GM21723 (cell line): ENCODE results near the gene PORCN.

Source experiments
- ATAC-seq: cut with Tn5 transposase; IDR thresholded peaks from one replicate; pipeline ENCODE4 v1.9.1; 2021; ENCODE audit warnings: mild to moderate bottlenecking, moderate library complexity; ENCODE audit not compliant: unreplicated experiment

Gene PORCN

DNA sequence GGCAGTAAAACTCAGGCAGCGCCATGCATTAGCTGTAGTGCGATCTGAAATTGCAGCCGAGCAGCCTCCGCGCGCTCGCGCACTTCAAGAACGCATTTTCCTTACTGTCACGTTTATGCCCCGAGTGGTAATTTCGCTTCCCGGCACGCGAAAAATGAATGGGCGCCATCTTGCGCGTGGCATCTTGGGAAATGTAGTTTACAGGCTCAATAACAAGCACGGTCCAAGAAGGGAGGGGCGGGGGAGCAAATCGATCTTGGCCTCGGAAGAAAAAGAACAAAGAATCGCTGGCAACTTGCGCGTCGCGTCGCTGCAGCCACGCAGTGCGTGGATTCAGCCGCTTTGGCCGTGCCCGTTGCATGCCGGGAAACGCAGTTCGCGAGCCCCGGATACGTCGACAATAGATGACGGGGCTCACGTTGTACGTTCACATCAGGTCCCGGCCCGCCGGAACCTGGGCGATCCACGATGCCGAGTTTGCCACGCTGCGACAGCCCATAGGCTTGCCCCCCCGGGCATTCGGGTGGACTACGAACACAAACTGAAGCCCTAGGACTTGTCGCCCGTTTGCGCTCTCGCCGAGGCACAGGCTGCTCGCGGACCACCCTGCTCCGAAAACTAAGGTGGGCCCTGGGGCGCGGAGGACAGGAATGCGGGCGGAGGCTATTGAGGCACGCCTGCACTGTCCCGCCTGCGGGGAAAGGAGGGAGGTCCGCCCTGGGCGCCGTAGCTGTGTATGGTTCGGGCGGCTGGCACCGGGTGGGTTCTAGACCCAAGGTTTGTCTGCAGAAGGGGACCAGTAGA is 32.8 kb upstream of the PORCN start, which contains the start of gene FTSJ1:
Gene FTSJ1, plus strand, starts transcription at position 426 of the 804 bp plus-strand sequence. CDS start 1,849 bp downstream, outside the sequence.
- peak; percentile 83 for ATAC-seq

DNA sequence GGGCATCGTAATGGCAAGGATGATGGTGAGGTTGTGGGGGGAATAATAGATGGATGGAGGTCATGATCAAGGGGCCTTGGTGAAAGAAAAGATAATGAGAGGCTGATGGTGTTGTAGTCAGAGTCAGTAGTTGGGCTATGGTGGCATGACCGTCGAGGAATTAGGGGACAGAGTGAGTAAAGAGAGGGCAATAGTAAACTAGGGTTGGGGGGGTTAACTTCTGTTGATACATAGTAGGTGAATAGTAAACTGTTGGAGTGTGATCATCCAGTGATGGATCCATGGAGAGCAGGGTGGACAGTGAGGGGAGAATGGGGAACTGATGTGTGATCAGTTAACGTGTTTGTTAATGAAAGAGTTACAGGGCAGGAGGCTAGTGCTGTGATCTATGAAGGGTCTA is 31.9 kb upstream of the PORCN start:
- ATAC-seq, result no peak

DNA sequence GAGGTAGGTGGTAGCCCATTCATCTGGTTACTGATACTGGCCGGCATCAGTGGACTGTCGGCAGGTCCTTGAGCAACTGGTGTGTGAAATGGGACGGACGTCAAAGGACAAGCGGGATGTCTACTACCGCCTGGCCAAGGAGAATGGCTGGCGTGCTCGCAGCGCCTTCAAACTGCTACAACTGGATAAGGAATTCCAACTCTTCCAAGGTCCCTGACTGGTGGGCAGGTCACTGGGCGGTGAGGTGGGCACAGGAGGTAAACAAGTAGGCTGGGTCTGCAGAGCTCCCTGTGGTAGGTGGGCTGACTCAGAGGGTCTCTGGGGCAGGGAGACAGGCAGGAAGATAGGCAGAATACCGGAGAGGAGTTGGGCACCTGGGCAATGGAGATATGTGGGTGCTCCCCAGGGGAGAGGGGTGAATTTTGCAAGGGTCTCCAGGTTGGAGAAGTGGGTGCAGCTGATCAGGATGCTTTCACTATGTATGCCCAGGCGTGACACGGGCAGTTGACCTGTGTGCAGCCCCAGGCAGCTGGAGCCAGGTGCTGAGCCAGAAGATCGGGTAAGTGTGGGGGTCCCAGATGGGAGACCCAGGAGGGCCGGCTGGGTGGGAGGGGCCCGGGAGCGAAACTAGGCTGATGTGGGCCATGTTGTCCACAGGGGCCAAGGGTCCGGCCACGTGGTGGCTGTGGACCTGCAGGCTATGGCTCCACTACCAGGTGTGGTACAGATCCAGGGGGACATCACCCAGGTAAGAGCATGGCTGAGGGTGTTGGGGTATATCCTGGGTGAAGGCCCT is 30.6 kb upstream of the PORCN start:
- no peak for ATAC-seq

DNA sequence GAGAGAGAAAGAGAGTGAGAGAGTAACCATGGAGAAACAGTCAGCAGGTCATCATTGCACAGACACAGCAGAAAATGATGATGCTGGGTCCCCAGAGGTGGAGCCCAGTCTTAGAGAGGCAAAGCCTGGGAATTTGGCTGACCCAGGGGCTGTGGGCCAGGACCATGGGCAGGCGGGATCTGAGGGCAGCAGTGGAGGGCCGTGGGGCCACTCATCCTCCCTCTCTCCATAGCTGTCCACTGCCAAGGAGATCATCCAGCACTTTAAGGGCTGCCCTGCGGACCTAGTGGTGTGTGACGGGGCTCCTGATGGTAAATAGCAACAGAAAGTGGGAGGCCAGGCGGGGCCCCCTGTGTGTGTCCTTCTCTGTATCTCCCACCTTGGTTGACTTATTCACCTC is 30.0 kb upstream of the PORCN start:
- no peak for ATAC-seq

DNA sequence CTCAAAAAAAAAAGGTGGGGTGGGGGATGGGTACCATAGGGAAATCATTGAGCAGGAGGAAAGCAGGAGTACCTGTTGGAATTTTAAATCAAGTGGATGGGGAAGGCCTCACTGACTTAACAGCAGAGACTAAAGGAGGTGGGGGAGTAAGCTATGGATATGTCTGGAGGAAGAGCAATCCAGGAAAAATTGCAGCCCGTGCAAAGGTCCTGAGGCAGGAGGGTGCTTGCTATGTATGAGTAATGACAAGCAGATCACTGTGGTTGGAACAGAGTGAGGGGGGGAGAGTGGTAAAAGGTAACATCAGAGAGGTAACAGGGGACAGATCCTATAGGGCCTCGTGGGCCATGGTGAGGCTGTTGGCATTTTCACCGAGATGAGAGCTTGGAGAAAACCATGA is 28.6 kb upstream of the PORCN start:
- no peak for ATAC-seq

DNA sequence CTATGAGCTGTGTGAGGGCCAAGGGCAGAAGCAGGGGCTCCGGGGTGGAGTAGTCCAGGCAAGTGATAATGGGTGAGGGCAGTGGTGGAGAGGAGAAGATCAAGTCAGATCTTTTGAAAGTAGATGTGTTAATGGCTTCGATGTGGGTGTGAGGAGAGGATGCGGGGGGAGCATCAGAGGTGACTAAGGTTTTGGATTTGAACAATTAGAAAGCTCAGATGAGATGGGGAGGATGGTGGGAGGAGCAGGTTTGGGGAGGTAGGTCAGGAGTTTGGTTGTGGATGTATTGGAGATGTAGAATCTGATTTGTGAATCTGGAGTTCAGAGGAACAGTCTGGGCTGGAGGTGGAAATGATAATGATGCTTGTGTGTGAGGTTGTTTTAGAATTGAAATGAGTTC is 28.2 kb upstream of the PORCN start:
- no peak for ATAC-seq

DNA sequence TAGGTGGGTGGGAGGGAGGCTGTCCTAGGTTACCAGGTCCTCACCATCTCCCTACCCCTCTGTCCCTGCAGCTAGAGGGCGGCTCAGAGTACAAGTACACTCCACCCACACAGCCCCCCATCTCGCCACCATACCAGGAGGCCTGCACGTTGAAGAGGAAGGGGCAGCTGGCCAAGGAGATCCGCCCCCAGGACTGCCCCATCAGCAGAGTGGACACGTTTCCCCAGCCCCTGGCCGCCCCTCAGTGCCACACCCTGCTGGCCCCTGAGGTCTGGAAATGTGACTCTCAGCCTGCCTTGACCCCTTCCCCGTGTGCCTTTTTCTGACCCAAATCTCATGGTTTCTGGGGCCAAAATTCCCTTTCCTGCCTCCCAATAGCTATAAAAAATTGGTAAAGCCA is 26.3 kb upstream of the PORCN start:
- no peak for ATAC-seq

DNA sequence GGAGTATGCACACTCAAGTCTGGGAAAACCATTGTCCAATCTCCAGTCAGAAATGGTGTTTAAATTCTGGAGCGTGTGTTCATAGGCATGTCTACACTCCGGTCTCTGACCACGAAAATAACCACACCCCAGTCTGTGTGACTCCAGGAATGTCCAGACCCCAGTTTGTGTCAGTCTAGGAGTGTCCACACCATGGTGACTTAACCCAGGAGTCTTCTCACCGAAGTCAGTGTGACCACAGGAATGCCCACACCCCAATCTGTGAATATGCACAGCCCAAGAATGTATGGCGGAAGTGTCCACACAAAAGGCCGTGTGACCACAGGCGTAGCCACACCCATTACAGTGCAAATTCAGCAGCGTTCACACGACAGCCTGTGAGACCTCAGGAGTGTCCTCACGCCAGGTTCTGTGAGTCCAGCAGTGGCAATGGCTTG is 21.4 kb upstream of the PORCN start:
- no peak for ATAC-seq

DNA sequence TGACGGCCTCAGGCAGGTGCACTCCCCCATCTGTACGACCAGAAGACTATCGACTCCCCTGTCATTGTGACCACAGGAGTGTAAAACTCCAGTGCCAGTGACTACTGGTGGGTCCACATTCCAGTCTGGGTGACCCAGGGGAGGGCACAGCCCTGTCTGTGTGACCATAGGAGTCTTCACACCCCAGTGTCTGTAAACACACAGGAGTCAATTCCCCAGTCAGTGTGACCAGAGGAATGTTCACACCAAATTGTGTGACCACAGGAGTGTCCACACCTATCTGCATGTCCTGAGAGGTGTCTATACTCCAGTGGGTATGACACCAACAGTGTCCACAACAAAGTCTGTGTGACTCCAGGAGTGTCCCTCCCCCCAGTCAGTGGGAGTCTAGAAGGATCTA is 20.8 kb upstream of the PORCN start:
- no peak for ATAC-seq

DNA sequence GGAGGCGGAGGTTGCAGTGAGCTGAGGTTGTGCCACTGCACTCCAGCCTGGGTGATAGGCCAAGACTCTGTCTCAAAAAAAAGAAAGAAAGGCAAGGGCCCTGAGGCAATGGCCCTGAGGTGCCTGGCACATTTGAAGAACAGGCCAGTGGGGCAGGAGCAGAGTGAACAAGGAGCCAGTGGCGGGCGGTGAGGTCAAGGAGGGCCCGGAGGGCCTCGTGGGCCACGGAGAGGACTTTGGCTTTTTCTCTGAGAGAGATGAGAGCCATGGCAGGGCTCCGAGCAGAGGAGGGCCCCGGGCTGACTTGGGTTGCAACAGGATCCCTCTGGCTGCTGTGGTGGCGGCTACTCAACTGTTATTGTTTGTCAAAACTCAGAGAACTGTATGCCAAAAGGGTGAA is 19.5 kb upstream of the PORCN start:
- no peak for ATAC-seq

DNA sequence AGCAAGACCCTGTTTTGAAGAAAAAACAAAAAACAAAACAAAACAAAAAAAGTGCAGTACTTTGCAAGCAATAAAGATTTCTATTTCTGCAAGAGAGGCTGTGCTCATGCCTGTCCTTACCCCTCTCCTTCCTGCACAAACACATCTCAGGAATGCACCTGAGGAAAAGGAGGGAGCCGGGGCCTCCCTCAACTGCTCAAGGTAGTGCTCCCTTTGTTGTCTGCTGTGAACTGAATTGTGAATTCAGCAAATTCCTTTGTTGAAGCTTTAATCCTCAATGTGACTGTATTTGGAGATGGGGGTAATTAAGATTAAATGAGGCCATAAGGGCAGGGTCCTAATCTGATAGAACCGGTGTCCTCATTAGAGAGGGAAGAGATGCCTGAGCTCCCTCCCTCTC is 18.9 kb upstream of the PORCN start:
- no peak for ATAC-seq

DNA sequence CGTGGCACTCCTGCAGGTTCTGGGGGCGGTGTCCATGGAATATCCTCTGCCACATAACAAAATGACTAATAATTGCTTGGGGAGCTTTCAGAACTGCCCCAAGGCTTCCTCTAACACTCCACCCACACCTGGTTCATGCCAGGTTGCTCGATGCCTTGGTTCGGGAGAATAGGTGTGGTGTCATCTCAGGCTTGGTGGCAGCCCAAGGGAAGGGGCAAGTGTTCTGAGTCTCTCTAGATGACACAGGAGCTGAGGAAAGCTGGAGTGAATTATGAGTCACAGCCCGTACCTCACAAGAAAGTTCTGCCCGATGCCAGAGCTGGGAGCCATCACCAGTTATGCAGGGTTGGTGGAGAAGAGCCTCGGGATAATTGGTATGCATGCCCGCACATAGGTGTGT is 18.1 kb upstream of the PORCN start:
- no peak for ATAC-seq

DNA sequence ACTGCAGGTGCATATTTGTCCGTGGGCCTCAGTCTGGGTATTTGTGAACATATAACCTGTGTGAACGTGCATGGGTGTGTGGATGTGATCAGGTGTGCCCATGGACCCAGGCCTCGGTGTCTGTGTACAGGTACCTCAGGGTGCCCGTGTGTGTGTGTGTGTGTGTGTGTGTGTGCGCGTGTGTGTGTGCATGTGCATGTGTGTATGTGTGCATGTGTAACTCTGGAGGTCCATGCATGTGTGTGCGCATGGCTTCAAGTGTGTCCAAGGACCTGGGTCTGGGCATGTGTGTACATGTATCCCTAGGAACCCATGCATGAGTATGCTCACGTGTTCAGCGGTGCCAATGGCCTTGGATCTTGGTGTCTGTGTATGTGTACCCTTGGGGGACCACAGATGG is 17.0 kb upstream of the PORCN start:
- no peak for ATAC-seq

DNA sequence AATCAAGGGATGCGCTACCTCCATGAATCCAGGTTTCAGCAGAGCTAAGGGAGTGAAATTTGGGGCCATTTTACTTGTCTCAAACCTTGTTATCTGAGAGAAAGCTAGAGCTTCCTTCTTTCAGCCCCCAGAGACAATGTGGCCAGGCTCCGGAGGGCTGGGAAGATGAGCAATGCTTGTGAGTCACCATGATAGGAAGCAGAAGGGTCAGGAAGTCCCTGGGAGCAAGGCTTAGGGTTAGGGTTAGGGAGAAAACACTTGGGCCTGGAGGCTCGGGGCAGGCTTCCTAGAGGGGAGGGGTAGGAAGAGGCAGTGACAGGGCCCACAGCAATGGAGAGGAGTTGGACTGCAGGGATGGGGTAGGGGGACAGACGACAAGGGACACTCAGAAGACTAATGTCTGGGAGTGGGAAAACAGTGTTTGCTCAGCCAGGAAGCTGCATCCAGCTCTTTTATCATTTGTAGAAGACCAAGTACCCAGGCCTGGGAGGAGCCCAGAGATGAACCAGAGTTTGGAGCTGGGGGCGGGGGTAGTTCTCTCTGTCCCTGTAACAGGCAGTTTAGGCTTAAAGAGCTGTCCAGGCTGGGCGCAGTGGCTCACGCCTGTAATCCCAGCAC is 16.4 kb upstream of the PORCN start:
- no peak for ATAC-seq

DNA sequence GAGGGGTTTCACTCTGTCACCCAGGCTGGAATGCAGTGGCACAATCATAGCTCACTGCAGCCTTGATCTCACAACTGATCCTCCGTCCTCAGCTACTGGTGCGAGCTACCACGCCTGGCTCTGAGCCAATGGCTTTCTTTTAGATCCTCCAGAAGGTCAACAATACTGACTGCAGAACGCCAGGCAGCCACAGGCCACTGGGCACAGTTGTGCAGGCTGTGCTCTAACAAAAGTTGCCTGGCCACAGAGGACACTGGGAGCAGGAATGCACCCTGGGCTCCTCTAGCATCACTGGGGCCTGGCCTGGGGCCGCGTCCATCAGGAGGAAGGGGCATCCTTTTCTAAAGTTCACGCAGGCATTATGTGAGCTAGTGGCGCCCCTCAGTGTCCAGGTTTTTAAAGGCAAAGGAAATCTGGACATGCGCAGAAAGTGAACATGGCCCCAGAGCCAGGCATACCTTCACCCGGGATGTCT is 14.9 kb upstream of the PORCN start:
- no peak for ATAC-seq

DNA sequence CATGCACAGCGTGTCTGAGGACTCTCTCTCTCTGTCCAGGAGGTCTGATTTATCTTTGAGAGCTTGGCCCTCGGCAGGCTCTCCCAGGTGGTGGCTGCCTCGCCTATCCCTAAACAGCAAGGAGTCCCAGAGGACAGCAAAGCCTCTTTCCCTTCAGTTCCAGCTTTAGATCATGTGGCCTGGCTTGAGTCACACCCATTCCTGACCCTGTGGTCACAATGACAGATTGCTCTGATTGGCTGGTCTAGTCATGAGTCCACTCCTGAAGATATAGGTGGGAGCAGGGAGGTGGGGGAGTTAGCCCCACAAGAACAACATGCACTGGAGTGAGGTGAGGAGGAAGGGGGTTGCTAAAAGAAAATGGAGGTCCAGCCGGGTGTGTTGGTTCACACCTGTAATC is 12.1 kb upstream of the PORCN start:
- ATAC-seq, result no peak

DNA sequence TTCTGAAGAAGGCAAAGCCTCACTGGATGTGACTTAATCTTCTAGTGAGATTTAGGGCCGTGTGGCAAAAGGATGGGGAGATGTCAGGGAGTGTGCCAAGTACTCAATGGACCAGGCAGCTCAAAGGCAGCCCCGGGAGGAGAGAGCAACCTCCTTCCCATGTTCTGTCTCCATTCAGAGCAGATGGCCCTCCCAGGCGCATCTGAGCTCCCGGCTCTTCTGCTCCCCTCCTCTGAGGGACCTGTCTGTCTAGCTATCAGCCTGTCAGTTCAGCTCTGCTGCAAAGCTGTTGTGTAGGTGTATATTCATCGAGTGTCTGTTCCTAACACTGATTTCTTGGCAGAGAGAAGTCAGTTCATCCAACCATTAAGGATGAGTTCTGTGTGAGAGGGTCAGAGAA is 10.9 kb upstream of the PORCN start:
- ATAC-seq, result no peak

DNA sequence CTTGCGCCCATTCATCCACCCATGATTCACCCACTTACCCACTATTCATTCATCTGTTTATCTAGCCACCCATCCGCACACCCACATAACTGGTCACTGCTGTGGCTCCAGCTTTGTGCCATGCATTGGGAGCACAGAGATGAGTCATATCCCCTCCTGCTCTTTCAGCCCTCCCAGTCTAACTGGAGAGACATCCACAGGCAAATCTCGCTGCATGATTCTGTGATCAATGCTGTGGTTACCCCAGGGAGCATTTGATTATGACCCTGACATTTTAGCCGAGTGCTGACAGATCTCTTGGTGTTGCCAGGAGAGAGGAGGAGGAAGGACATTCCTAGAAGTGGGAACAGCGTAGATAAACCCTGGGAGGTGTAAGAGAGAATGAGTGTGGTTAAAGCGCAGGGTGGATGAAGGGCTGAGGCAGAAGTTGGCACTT is 10.4 kb upstream of the PORCN start:
- ATAC-seq, result no peak

DNA sequence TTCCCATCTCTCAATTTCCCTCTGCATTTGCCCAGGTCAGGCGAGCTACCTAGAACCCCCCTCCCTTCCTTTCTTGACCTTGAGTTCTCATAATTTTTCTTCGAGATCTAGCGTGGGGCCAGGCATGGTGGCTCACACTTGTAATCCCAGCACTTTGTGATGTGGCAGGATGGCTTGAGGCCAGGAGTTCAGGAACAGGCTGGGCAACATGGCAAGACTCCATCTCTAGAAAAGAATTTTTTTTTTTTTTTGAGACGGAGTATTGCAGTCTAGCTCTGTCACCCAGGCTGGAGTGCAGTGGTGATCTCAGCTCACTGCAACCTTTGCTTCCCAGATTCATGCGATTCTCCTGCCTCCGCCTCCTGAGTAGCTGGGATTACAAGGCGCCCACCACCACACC is 4.5 kb upstream of the PORCN start:
- no peak for ATAC-seq

DNA sequence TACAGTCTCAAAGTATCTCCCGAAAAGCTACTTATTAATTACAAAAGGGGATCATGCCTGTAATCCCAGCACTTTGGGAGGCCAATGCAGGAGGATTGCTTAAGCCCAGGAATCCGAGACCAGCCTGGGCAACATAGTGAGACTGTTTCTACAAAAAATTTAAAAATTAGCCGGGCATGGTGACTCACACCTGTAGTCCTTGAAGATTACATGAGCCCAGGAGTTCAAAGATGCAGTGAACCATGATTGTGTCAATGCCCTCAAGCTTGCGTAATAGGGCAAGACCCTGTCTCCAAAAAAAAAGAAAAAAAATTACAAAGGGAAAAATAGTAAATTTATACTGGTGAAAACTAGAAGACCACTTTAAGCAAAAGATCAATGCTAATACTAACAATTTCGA is 3.3 kb upstream of the PORCN start:
- no peak for ATAC-seq

DNA sequence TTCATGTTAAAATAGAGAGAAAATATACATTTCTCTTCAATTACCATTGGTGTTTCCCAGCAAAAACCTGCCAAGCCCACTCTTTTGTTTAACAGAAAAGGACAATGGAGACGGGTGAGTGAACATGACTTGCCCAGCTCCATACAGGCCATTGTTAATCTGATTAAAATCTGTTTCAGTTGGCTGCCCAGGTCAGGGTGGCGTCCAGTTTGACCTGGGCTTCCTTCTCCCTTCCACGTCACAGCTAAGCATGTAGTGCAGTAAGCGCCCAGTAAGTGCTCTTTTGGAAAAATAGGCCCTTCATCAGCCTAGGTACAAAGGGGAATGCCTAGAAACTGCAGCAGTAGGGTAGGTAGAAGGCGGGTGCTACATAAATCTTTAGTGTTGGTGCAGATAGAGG is 1.5 kb upstream of the PORCN start:
- ATAC-seq, result no peak

DNA sequence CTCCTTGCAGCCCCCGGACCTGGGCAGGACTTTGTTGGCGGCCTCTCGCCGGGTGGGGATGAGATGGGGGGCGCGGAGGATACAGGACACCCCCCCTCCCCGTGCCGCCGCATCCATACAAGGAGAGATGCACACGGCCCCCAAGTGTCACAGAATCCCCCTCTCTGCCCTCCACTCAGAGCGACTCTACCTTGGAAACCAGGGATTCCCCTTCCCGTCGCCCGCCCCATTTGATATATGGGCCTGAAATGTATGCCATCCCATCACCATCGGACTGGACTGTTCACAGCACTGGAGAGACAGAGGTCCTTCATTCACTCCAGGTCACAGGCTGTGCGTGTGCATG is 426 bp downstream of the PORCN start:
- no peak for ATAC-seq
